Measurements from ENCODE around the gene LHPP.

DNA sequence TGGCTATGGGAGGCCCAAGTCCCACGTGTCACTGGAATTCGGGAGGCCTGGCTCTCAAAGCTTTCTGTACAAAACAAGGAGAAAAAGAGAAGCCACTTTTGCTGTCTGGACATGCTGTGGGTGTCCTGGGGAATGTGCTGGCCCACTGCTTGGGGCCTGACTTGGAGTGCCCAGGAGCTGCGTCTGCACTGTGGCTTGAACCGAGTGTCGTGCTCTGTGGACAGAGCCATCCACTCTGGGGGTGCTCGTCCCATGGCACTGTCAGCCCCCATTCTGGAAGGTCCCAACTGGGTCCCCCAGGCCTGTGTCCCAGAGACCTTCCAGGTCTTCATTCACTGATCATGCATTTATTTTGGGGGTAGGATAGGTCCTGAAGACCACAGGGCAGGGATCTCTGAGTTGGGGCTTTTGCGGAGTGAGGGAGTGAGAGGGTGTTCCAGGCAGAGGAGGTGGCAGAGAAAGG is 138.0 kb downstream of the LHPP start:
- TF ChIP-seq, protein P1, sequence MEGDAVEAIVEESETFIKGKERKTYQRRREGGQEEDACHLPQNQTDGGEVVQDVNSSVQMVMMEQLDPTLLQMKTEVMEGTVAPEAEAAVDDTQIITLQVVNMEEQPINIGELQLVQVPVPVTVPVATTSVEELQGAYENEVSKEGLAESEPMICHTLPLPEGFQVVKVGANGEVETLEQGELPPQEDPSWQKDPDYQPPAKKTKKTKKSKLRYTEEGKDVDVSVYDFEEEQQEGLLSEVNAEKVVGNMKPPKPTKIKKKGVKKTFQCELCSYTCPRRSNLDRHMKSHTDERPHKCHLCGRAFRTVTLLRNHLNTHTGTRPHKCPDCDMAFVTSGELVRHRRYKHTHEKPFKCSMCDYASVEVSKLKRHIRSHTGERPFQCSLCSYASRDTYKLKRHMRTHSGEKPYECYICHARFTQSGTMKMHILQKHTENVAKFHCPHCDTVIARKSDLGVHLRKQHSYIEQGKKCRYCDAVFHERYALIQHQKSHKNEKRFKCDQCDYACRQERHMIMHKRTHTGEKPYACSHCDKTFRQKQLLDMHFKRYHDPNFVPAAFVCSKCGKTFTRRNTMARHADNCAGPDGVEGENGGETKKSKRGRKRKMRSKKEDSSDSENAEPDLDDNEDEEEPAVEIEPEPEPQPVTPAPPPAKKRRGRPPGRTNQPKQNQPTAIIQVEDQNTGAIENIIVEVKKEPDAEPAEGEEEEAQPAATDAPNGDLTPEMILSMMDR (IDR thresholded peaks at IDR 0.05), result no peak
- TF ChIP-seq POLR2A (IDR thresholded peaks at IDR 0.05), result no peak
